Measurements from ENCODE around the gene ZBTB37.
"Not testable (repeated sequence)": the region's sequence is repeated elsewhere in the genome, so short reads cannot be mapped to it uniquely, and the experiment has no call there.

The ZBTB37 gene

GRCh38 chr1:173860065-173860464, 8.1 kb upstream of the ZBTB37 start:
- no peak overlapping the region for H3K4me3 Mint-ChIP-seq
- ATAC-seq (replicated peaks) (no peak), DNase-seq (no peak)
- H3K4me1 Mint-ChIP-seq (ENCODE audit: low read depth in 2 of 2): peaks cover 10 to 16% of the 10 kb centered on the region in 2 donors
- peaks cover 53% of the 10 kb centered on the region for H3K36me3 Mint-ChIP-seq (ENCODE audit: insufficient read depth)
- H3K9me3 Mint-ChIP-seq: no peaks in the 10 kb centered on the region
- H3K27ac Mint-ChIP-seq: peak overlapping the region in 1 of 2 donors; percentile 41
- no peaks in the 10 kb centered on the region for H3K27me3 Mint-ChIP-seq

DNA sequence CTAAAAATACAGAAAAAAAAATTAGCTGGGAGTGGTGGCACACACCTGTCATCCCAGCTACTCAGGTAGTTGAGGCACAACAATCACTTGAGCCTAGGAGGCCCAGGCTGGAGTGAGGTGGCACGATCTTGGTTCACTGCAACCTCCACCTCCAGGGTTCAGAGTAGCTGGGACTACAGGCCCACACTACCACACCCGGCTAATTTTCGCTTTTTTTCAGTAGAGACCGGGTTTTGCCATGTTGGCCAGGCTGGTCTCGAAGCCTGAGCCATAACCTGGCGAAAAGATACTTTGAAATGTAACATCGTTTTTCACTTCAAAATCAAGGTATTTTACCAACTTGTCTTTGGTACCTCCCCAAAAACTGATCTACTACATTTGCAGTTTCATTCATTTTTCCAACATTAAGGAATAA, 6.4 kb upstream of the ZBTB37 start:
- no peaks in the 10 kb centered on the region for H3K9me3 Mint-ChIP-seq
- H3K4me1 Mint-ChIP-seq (ENCODE audit: low read depth in 2 of 2): peaks cover 26 to 32% of the 10 kb centered on the region in 2 donors
- H3K27ac Mint-ChIP-seq: peak overlapping the region; percentile 88 to 96
- DNase-seq: no peak
- H3K27me3 Mint-ChIP-seq: no peaks in the 10 kb centered on the region
- no peak for ATAC-seq (replicated peaks)
- peaks cover 56% of the 10 kb centered on the region for H3K36me3 Mint-ChIP-seq (ENCODE audit: insufficient read depth)
- no peak overlapping the region for H3K4me3 Mint-ChIP-seq

- not testable (repeated sequence) for ATAC-seq (replicated peaks); H3K27me3 Mint-ChIP-seq; H3K9me3 Mint-ChIP-seq; DNase-seq; H3K4me3 Mint-ChIP-seq
- peaks cover 61% of the 10 kb centered on the region for H3K36me3 Mint-ChIP-seq (ENCODE audit: insufficient read depth)
- H3K4me1 Mint-ChIP-seq (ENCODE audit: low read depth in 2 of 2): peaks cover 32 to 38% of the 10 kb centered on the region in 2 donors
- peak overlapping the region; percentile 88 to 96 for H3K27ac Mint-ChIP-seq
Observed at GRCh38 chr1:173862146-173862768, 5.9 kb upstream of the ZBTB37 start.

DNA sequence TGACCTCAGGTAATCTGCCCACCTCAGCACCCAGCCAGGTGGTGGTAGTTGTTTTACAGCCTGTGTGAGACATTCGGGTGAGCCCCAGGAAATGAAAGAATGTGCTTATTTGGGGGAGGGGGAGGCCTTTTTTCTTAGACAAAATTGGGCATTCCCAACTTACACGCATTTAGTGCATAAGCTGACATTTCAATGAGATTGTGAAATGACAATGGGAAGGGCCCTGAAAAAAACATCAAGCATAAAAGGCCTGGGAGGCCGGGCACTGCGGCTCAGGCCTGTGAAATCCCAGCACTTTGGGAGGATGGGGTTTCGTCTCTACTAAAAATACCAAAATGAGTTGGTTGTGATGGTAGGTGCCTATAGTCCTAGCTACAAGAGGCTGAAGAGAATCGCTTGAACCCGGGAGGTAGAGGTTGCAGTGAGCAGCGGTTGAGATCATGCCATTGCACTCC, 5.4 kb upstream of the ZBTB37 start:
- peaks cover 66% of the 10 kb centered on the region for H3K36me3 Mint-ChIP-seq (ENCODE audit: insufficient read depth)
- DNase-seq (no peak), ATAC-seq (replicated peaks) (no peak)
- no peak overlapping the region for H3K4me3 Mint-ChIP-seq
- no peaks in the 10 kb centered on the region for H3K27me3 Mint-ChIP-seq
- peak overlapping the region; percentile 88 to 96 for H3K27ac Mint-ChIP-seq
- H3K4me1 Mint-ChIP-seq (ENCODE audit: low read depth in 2 of 2): peaks cover 35 to 39% of the 10 kb centered on the region in 2 donors
- no peaks in the 10 kb centered on the region for H3K9me3 Mint-ChIP-seq

DNA sequence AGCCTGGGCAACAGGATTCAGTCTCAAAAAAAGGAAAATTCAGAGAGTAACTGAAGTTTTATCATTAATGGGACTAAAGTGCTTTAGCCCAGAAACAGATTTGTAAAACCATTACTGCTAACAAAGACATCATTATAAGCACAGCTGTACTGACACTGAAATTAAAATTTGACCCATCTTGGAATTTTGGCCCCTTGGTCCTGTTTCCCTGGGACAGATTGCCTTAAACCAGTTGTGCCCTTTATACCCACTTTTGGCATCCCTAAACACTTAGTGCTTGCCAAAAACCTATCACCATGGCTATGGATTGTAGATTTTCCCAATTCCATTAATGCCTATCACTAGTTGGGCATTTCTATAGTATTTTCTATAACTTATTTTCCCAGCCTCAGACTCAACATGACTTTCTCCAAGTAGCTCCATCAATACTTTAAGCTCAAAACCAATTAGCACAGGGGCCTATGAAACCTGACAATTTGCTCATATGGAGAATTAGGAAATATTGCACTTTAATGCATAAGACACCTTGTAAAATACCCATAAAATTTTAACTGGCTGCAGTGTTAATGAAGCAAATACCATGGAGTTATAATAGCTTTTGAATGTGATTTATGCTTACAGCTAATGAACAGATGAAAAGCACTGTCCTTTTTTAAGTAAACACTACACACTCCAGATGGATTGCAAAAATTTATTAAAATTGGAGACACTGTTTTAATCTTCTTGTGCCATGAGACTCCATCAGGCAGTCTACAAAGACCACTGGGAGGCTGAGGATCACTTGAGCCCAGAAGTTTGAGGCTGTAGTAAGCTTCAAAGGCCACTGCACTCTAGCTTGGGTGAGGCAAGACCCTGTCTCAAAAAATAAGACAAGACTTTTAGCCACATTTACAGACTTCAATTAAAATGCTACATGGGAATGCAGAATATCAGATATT, 4.7 kb upstream of the ZBTB37 start:
- DNase-seq (no peak), ATAC-seq (replicated peaks) (no peak)
- H3K36me3 Mint-ChIP-seq (ENCODE audit: insufficient read depth): peaks cover 73% of the 10 kb centered on the region
- peak overlapping the region; percentile 88 to 96 for H3K27ac Mint-ChIP-seq
- H3K4me1 Mint-ChIP-seq (ENCODE audit: low read depth in 2 of 2): peaks cover 38 to 39% of the 10 kb centered on the region in 2 donors
- H3K4me3 Mint-ChIP-seq: peak overlapping the region; percentile 19 to 88
- H3K27me3 Mint-ChIP-seq: no peaks in the 10 kb centered on the region
- H3K9me3 Mint-ChIP-seq: no peaks in the 10 kb centered on the region

DNA sequence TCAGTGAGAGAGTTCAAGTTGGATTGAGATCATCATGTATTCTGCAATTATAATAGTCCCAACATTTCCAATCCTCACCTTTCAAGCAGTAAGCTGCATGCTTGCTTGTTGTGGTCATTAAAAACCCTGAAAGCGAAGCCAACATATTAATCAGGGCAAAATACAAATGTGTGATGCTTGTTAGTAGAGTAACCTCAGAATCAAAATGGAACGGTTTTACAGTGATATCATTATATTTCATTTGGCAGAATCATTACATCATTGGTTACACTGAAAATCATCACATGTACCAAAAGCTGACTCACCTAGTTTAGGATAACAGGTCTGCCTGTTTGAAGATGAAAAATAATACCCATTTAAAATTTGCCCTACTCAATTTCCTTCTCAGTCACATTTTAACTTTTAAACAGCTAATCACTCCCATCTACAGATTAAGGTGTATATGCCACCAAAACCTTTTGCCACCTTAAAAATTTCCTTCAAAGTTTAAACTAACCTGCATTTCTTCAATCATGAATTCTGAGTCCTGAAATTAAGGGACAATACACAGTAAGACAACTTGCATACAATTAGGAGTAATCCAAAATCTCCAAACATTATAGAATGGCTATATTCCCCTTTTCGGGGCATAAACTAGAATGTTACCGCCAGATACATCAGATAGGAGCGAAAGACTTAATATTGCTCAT, 3.9 kb upstream of the ZBTB37 start:
- H3K4me1 Mint-ChIP-seq (ENCODE audit: low read depth in 2 of 2): peaks cover 43 to 46% of the 10 kb centered on the region in 2 donors
- H3K9me3 Mint-ChIP-seq: no peaks in the 10 kb centered on the region
- ATAC-seq (replicated peaks): no peak
- DNase-seq: no peak
- H3K27ac Mint-ChIP-seq: peak overlapping the region; percentile 83 to 96
- H3K36me3 Mint-ChIP-seq (ENCODE audit: insufficient read depth): peaks cover 78% of the 10 kb centered on the region
- H3K27me3 Mint-ChIP-seq: no peaks in the 10 kb centered on the region
- peak overlapping the region; percentile 88 to 99 for H3K4me3 Mint-ChIP-seq

DNA sequence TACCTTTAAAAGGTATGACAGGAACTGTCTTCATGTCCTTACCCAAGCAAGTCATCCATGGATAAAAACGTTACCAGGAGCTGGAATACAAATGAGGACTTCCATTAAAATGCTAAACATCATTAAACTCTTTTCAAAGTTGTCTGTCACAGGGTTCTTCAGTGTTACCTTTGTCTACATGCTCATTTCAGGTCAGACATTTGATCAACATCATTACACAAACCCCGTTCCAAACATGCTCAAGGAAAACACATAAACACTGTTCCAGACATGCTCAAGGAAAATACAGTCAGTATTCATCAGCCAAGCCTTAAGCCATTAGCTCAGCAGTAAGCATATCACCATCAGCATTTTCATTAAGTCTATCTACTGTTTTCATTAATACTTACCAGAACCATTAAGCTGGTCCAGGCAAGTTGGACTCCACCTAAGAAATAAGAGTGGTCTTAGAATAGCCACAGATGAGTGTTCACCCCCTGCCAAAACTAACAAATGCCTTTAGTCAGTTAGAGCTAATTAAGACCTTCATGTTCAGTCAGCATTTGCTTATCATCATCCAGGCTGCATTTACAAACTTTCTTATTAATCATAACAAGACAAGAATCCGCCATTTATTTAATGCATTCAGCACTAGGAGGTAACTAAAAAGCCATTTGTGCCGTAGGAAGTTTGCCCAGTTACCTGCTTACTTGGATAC, 2.6 kb upstream of the ZBTB37 start:
- Mint-ChIP-seq H3K4me3 (peak overlapping the region; percentile 88 to 99), H3K27me3 (no peaks in the 10 kb centered on the region), H3K36me3 (ENCODE audit: insufficient read depth) (peaks cover 80% of the 10 kb centered on the region), H3K4me1 (ENCODE audit: low read depth in 2 of 2) (peaks cover 48 to 57% of the 10 kb centered on the region in 2 donors), H3K9me3 (no peaks in the 10 kb centered on the region), H3K27ac (peak overlapping the region; percentile 96 to 97)
- ATAC-seq (replicated peaks): no peak
- no peak for DNase-seq

DNA sequence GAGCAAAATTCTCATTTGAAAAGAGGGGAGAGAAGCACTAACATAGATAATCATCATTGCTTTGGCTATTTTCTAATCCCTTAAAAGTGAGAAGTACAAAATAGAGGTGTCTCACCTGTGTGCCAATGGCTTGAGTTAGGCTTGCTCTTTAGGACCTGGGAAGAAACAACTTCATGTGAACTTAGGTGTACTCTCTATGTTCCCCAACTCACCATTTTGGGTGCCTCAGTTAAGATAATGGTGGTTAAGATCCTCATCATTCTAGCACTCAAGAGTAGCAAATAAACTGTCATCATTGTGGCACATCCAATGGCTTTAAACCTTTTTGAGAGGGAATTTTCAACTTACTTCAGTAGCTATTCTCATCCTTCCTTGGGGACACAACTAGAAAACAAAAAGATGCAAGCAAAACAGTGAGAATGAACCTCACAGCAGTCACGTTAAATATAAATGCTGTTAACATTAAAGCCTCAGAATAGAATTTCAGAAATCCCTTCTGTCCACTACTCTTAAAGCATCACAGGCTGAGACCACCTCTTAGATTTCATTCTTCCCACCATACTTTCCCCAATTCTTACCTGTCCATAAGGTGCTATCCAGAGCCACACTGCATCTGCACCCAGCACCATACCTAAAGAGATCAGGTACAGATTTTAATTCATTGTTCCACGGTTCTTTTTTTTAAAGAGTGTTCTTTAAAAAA, 1.6 kb upstream of the ZBTB37 start:
- Mint-ChIP-seq H3K27ac (peak overlapping the region; percentile 96 to 97), H3K4me1 (ENCODE audit: low read depth in 2 of 2) (peaks cover 51 to 65% of the 10 kb centered on the region in 2 donors), H3K9me3 (no peaks in the 10 kb centered on the region), H3K27me3 (no peaks in the 10 kb centered on the region), H3K36me3 (ENCODE audit: insufficient read depth) (peaks cover 76% of the 10 kb centered on the region), H3K4me3 (peak overlapping the region; percentile 88 to 99)
- DNase-seq: no peak
- no peak for ATAC-seq (replicated peaks)

DNA sequence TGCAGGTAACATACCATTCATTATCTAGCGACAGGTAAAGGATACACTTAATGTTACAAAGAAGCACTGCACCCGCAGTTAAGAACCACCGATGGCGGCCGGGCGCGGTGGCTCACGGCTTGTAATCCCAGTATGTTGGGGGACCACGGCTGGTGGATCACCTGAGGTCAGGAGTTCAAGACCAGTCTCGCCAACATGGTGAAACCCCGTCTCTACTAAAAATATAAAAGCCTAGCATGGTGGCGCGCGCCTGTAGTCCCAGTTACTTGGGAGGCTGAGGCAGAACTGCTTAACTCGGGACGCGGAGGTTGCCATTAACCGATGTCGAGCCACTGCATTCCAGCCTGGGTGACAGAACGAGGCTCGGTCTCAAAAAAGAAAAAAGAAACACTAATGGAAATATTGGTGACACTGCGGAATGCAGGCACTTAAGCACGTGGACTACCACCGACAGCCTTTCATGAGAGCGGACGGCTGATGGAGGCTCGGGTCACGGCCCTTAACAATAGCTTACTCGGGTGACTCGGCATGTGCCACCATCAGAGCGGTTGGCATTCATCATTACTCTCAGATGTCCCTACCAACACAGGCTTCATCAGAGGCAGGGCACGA, 933 bp upstream of the ZBTB37 start:
- ATAC-seq (replicated peaks) (no peak), DNase-seq (no peak)
- peaks cover 54 to 68% of the 10 kb centered on the region in 2 donors for H3K4me1 Mint-ChIP-seq (ENCODE audit: low read depth in 2 of 2)
- peaks cover 76% of the 10 kb centered on the region for H3K36me3 Mint-ChIP-seq (ENCODE audit: insufficient read depth)
- H3K4me3 Mint-ChIP-seq: peak overlapping the region; percentile 88 to 99
- peak overlapping the region; percentile 96 to 97 for H3K27ac Mint-ChIP-seq
- H3K27me3 Mint-ChIP-seq: no peaks in the 10 kb centered on the region
- H3K9me3 Mint-ChIP-seq: no peaks in the 10 kb centered on the region

GRCh38 chr1:173867753-173868265, 371 bp upstream of the ZBTB37 start, which contains the start of gene GAS5:
GAS5 (minus strand) TSS chr1:173867989.
- DNase-seq (peak; percentile 97 to 99 (median 98)), ATAC-seq (replicated peaks) (peak; percentile 77)
- no peaks in the 10 kb centered on the region for H3K27me3 Mint-ChIP-seq
- no peaks in the 10 kb centered on the region for H3K9me3 Mint-ChIP-seq
- peaks cover 56 to 69% of the 10 kb centered on the region in 2 donors for H3K4me1 Mint-ChIP-seq (ENCODE audit: low read depth in 2 of 2)
- peak within 1 kb of the TSS; percentile 88 to 99 for H3K4me3 Mint-ChIP-seq
- peak within 1 kb of the TSS; percentile 96 to 97 for H3K27ac Mint-ChIP-seq
- H3K36me3 Mint-ChIP-seq (ENCODE audit: insufficient read depth): peaks cover 70% of the 10 kb centered on the region

- H3K27ac Mint-ChIP-seq: peak overlapping the region; percentile 96 to 97
- ATAC-seq (replicated peaks): no peak
- no peaks in the 10 kb centered on the region for H3K9me3 Mint-ChIP-seq
- no peak for DNase-seq
- peaks cover 52 to 73% of the 10 kb centered on the region in 2 donors for H3K4me1 Mint-ChIP-seq (ENCODE audit: low read depth in 2 of 2)
- H3K4me3 Mint-ChIP-seq: peak overlapping the region; percentile 88 to 99
- H3K27me3 Mint-ChIP-seq: no peaks in the 10 kb centered on the region
- H3K36me3 Mint-ChIP-seq (ENCODE audit: insufficient read depth): peaks cover 63% of the 10 kb centered on the region
Observed at GRCh38 chr1:173869021-173869359, 810 bp downstream of the ZBTB37 start.

All from effector memory CD8-positive, alpha-beta T cell (primary cell).